ENCODE measurements around the gene ADGRL1. TPM values are rescaled to one million over a fixed set of nuclear protein-coding genes. Genes with fewer than 3 reads are reported as not detected.

The ADGRL1 gene
- total and polyA plus RNA-seq, 2 of the 8 experiments (the other 6 are each of a cell fraction or from before 2014, with no cell fraction given), result 95.6 to 112 TPM

DNA sequence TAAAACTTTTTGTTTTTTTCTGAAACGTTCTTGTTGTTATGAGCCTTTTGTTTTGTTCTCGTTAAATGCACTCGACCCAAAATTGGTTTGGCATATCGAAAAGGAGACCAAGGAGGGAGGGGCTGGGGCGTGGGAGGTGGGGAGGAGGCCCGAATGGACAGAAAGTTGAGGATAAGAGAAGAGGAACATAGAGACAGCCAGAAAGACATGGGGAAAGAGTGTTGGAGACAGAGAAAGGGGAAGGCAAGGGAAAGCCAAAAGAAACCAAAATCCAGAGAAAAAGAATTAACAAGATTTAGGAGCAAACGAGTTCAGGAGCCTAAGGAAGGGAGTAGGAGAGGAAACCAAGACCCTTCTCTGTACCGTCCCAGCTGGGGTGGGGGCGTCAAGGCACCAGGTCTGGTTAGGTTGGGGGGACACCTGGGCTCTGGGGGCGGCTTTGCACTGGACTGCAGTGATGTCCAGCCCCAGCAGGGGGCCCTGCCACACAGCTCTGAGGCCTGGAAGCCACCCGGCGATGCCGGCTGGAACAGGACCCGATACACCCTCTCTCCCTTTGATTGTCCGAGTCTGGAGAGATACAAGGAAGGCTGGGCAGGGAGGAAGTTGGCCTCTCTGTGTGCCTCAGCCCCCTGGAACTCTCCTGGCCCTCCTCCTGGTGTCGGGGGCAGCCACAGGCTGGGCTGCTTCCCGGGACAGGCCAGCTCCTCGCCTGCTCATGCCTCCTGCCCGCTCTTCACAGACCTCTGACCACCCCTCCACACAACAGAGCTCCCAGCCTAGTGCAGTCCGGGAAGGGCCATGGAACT, 58.0 kb downstream of the ADGRL1 start:
- H3K14ac ChIP-seq (ENCODE audit: insufficient read length), result no peak overlapping the region
- no peak for TF ChIP-seq BRCA1 (IDR thresholded peaks at IDR 0.05; ENCODE audit: low read depth, low read length)
- TF ChIP-seq, protein P1, sequence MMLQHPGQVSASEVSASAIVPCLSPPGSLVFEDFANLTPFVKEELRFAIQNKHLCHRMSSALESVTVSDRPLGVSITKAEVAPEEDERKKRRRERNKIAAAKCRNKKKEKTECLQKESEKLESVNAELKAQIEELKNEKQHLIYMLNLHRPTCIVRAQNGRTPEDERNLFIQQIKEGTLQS (IDR thresholded peaks at IDR 0.05; ENCODE audit: insufficient read depth, low read depth, low read length), result no peak
- TF ChIP-seq POLR2AphosphoS5 (IDR thresholded peaks at IDR 0.05; ENCODE audit: low read depth, low read length), result peak; percentile 49; the same call in 1 of the 2 replicates
- peak in 1 of 2 experiments; percentile 68; a peak in 1 of 3 replicates for TF ChIP-seq POLR2A (IDR thresholded peaks at IDR 0.05; ENCODE audit: control extremely low read depth in 1 of 2, low read depth in 2 of 2, low read length in 2 of 2)
- no peak for TF ChIP-seq YY1 (IDR thresholded peaks at IDR 0.05; ENCODE audit: low read depth, low read length)
- no peak for TF ChIP-seq HDAC2 (IDR thresholded peaks at IDR 0.05; ENCODE audit: borderline replicate concordance in 1 of 2, low read depth in 2 of 2, low read length in 2 of 2)
- no peak for TF ChIP-seq SP4 (IDR thresholded peaks at IDR 0.05; ENCODE audit: low read length)
- no peak for TF ChIP-seq NRF1 (IDR thresholded peaks at IDR 0.05; ENCODE audit: low read depth, low read length)
- TF ChIP-seq, protein P2, sequence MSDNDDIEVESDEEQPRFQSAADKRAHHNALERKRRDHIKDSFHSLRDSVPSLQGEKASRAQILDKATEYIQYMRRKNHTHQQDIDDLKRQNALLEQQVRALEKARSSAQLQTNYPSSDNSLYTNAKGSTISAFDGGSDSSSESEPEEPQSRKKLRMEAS (IDR thresholded peaks at IDR 0.05), result no peak

More for the DNA sequence above, 58.0 kb downstream of the ADGRL1 start:
- no peaks in the 10 kb centered on the region for H3K9me3 ChIP-seq (ENCODE audit: insufficient read depth in 2 of 2, low read depth in 1 of 2, low read length in 1 of 2)
- no peaks in the 10 kb centered on the region; the same call in 1 of the 2 replicates for H3K79me1 ChIP-seq (ENCODE audit: low read depth, low read length)
- 81% methylated on average over 14 of the region's 20 CpGs; no CpG with 5 or more reads in 1 of the 2 experiments for WGBS, 2 experiments (ENCODE audit: extremely low coverage in 1 of 2, insufficient coverage in 1 of 2, insufficient read length in 1 of 2, insufficient replicate concordance in 2 of 2, low coverage in 1 of 2, low lambda C conversion rate in 2 of 2, missing lambda C conversion rate in 1 of 2)
- peak overlapping the region; percentile 8; the same call in 1 of the 2 replicates for H2BK5ac ChIP-seq (ENCODE audit: low read depth, low read length)
- peaks cover 0 to 21% (median 15%) of the 10 kb centered on the region in 4 experiments; a peak in 6 of 7 replicates for H3K4me1 ChIP-seq (replicated peaks in 1 of 4; ENCODE audit: control insufficient read depth in 3 of 4, insufficient read depth in 4 of 4, low read length in 3 of 4)
- H3K36me3 ChIP-seq (ENCODE audit: control insufficient read depth in 2 of 4, insufficient read depth in 4 of 4, low read length in 3 of 4), result peaks cover 5 to 16% (median 14%) of the 10 kb centered on the region in 4 experiments; a peak in 6 of 8 replicates
- H3K56ac ChIP-seq (replicated peaks; ENCODE audit: insufficient read length, low read depth, low read length), result no peak overlapping the region
- no peak overlapping the region for H3K4me3 ChIP-seq (ENCODE audit: extremely low read depth in 1 of 4, insufficient read depth in 2 of 4, low read depth in 3 of 4, low read length in 4 of 4)
- H4K8ac ChIP-seq (ENCODE audit: extremely low read depth, insufficient read depth, low read length), result no peak overlapping the region
- H3K9ac ChIP-seq (replicated peaks in 1 of 4; ENCODE audit: extremely low read depth in 1 of 4, low read depth in 3 of 4, low read length in 3 of 4), result no peak overlapping the region
- CTCF ChIA-PET (ENCODE audit: partially characterized antibody), result interaction anchor here (0.7 to 4.9 kb wide), 18 partner anchors 8 to 320 kb away, joined by 3 to 24 read pairs (median 4); partner anchors contain the start of gene ASF1B
- H4K20me1 ChIP-seq (replicated peaks in 1 of 2; ENCODE audit: control insufficient read depth in 1 of 2, insufficient read depth in 2 of 2, low read length in 2 of 2), result peaks cover 5 to 11% of the 10 kb centered on the region in 2 experiments
- no peak overlapping the region for H4K91ac ChIP-seq (replicated peaks; ENCODE audit: insufficient read length, low read length)
- no peak overlapping the region for H4K5ac ChIP-seq (ENCODE audit: insufficient read length, low read depth, low read length)
- 0 out of 2 replicates have a peak overlapping the region, but pooled peaks have one; percentile 1 for H2BK12ac ChIP-seq (ENCODE audit: low read depth, low read length)
- POLR2A ChIA-PET (ENCODE audit: partially characterized antibody), result interaction anchor here (0.6 to 3.2 kb wide), 6 partner anchors 12 to 201 kb away, joined by 3 to 25 read pairs (median 4); partner anchors contain the start of gene ASF1B
- no peak overlapping the region for H3K4me2 ChIP-seq (ENCODE audit: insufficient read depth in 1 of 2, low read depth in 2 of 2, low read length in 2 of 2)
- no peak overlapping the region for H2BK20ac ChIP-seq (ENCODE audit: low read length)
- H3K27ac ChIP-seq (ENCODE audit: low read depth, low read length), result 0 out of 2 replicates have a peak overlapping the region, but pooled peaks have one; percentile 1
- no peaks in the 10 kb centered on the region for H3K79me2 ChIP-seq (ENCODE audit: control insufficient read depth in 1 of 2, insufficient read depth in 2 of 2, low read length in 2 of 2)
- H2AFZ ChIP-seq (ENCODE audit: low read length), result no peak overlapping the region
- DNase-seq (ENCODE audit: low read depth in 1 of 2, low spot score in 2 of 2) (peak in 1 of 2 experiments; percentile 73), FAIRE-seq (no peak)
- H3K4ac ChIP-seq (replicated peaks; ENCODE audit: insufficient read length, low read depth, low read length), result no peak overlapping the region
- H3K23ac ChIP-seq (ENCODE audit: insufficient read length), result no peak overlapping the region
- H2AK5ac ChIP-seq (ENCODE audit: low read depth, low read length), result no peak overlapping the region
- H3K18ac ChIP-seq (ENCODE audit: extremely low read depth, low read length), result no peak overlapping the region
- no peaks in the 10 kb centered on the region for H3K23me2 ChIP-seq (ENCODE audit: low read depth, low read length)
- no peak overlapping the region for H2BK15ac ChIP-seq (ENCODE audit: low read length)
- H3K27me3 ChIP-seq (replicated peaks in 1 of 4; ENCODE audit: control insufficient read depth in 3 of 4, extremely low read depth in 1 of 4, insufficient read depth in 3 of 4, low read length in 3 of 4), result no peaks in the 10 kb centered on the region; a peak in 1 of 7 replicates
- no peak overlapping the region for H2BK120ac ChIP-seq (replicated peaks; ENCODE audit: low read depth, low read length)
